ENCODE results near the gene FBXO38.
A peak's percentile ranks its signal among the peaks of the same experiment; 100 is the strongest.
"Not testable (repeated sequence)": the region's sequence is repeated elsewhere in the genome, so short reads cannot be mapped to it uniquely, and the experiment has no call there.

FBXO38 gene

GRCh38 chr5:148468746-148469145 lies 85.0 kb downstream of the FBXO38 start:
- DNase-seq (ENCODE audit: low read depth, low spot score); H3K36me3 ChIP-seq (ENCODE audit: control insufficient read depth, insufficient read depth, low read length); H3K27ac ChIP-seq (ENCODE audit: low read length); H3K4me3 ChIP-seq (ENCODE audit: low read length); H3K27me3 ChIP-seq (ENCODE audit: control insufficient read depth, insufficient read depth, low read length); H3K9me3 ChIP-seq (ENCODE audit: control insufficient read depth, insufficient read depth, low read length); H3K4me1 ChIP-seq (ENCODE audit: control insufficient read depth, insufficient read depth, low read length): not testable (repeated sequence)
- WGBS (ENCODE audit: insufficient coverage, insufficient read length) = no CpG with 5 or more reads among the region's 5 CpGs

GRCh38 chr5:148469501-148469935 lies 85.8 kb downstream of the FBXO38 start:
- WGBS (ENCODE audit: insufficient coverage, insufficient read length) = no CpG with 5 or more reads among the region's 4 CpGs

GRCh38 chr5:148471379-148471778 lies 87.6 kb downstream of the FBXO38 start:
- Histone ChIP-seq H3K4me1 (ENCODE audit: control insufficient read depth, insufficient read depth, low read length) (no peaks in the 10 kb centered on the region), H3K4me3 (ENCODE audit: low read length) (no peak overlapping the region), H3K36me3 (ENCODE audit: control insufficient read depth, insufficient read depth, low read length) (no peaks in the 10 kb centered on the region), H3K27ac (ENCODE audit: low read length) (no peak overlapping the region), H3K27me3 (ENCODE audit: control insufficient read depth, insufficient read depth, low read length) (no peaks in the 10 kb centered on the region), H3K9me3 (ENCODE audit: control insufficient read depth, insufficient read depth, low read length) (no peaks in the 10 kb centered on the region)
- no peak for DNase-seq (ENCODE audit: low read depth, low spot score)
- 100% methylated on average over 1 of the region's 2 CpGs for WGBS (ENCODE audit: insufficient coverage, insufficient read length)

More at GRCh38 chr5:148469501-148469935, 85.8 kb downstream of the FBXO38 start:
- H3K27ac ChIP-seq (ENCODE audit: low read length) = no peak overlapping the region
- no peaks in the 10 kb centered on the region for H3K27me3 ChIP-seq (ENCODE audit: control insufficient read depth, insufficient read depth, low read length)
- H3K4me3 ChIP-seq (ENCODE audit: low read length) = no peak overlapping the region
- no peaks in the 10 kb centered on the region for H3K4me1 ChIP-seq (ENCODE audit: control insufficient read depth, insufficient read depth, low read length)
- no peaks in the 10 kb centered on the region for H3K36me3 ChIP-seq (ENCODE audit: control insufficient read depth, insufficient read depth, low read length)
- H3K9me3 ChIP-seq (ENCODE audit: control insufficient read depth, insufficient read depth, low read length) = no peaks in the 10 kb centered on the region
- no peak for DNase-seq (ENCODE audit: low read depth, low spot score)

- Histone ChIP-seq H3K9me3 (ENCODE audit: control insufficient read depth, insufficient read depth, low read length) (no peaks in the 10 kb centered on the region), H3K4me1 (ENCODE audit: control insufficient read depth, insufficient read depth, low read length) (no peaks in the 10 kb centered on the region), H3K27me3 (ENCODE audit: control insufficient read depth, insufficient read depth, low read length) (no peaks in the 10 kb centered on the region), H3K36me3 (ENCODE audit: control insufficient read depth, insufficient read depth, low read length) (no peaks in the 10 kb centered on the region), H3K27ac (ENCODE audit: low read length) (no peak overlapping the region), H3K4me3 (ENCODE audit: low read length) (no peak overlapping the region)
- no CpG with 5 or more reads among the region's 8 CpGs for WGBS (ENCODE audit: insufficient coverage, insufficient read length)
- no peak for DNase-seq (ENCODE audit: low read depth, low spot score)
Observed at GRCh38 chr5:148474025-148474511, 90.3 kb downstream of the FBXO38 start.

- H3K27me3 ChIP-seq (ENCODE audit: control insufficient read depth, insufficient read depth, low read length) = no peaks in the 10 kb centered on the region
- no peak overlapping the region for H3K27ac ChIP-seq (ENCODE audit: low read length)
- WGBS (ENCODE audit: insufficient coverage, insufficient read length) = no CpG with 5 or more reads among the region's 3 CpGs
- no peaks in the 10 kb centered on the region for H3K4me1 ChIP-seq (ENCODE audit: control insufficient read depth, insufficient read depth, low read length)
- H3K36me3 ChIP-seq (ENCODE audit: control insufficient read depth, insufficient read depth, low read length) = no peaks in the 10 kb centered on the region
- H3K9me3 ChIP-seq (ENCODE audit: control insufficient read depth, insufficient read depth, low read length) = no peaks in the 10 kb centered on the region
- no peak overlapping the region for H3K4me3 ChIP-seq (ENCODE audit: low read length)
- DNase-seq (ENCODE audit: low read depth, low spot score) = no peak
Observed at GRCh38 chr5:148476302-148476701, 92.5 kb downstream of the FBXO38 start.

- Histone ChIP-seq H3K4me3 (ENCODE audit: low read length) (no peak overlapping the region), H3K4me1 (ENCODE audit: control insufficient read depth, insufficient read depth, low read length) (no peaks in the 10 kb centered on the region), H3K27me3 (ENCODE audit: control insufficient read depth, insufficient read depth, low read length) (no peaks in the 10 kb centered on the region), H3K9me3 (ENCODE audit: control insufficient read depth, insufficient read depth, low read length) (no peaks in the 10 kb centered on the region), H3K27ac (ENCODE audit: low read length) (no peak overlapping the region), H3K36me3 (ENCODE audit: control insufficient read depth, insufficient read depth, low read length) (no peaks in the 10 kb centered on the region)
- WGBS (ENCODE audit: insufficient coverage, insufficient read length) = no CpG with 5 or more reads among the region's 3 CpGs
- no peak for DNase-seq (ENCODE audit: low read depth, low spot score)
Observed at GRCh38 chr5:148477429-148477828, 93.7 kb downstream of the FBXO38 start.

- DNase-seq (ENCODE audit: low read depth, low spot score) = no peak
- no peaks in the 10 kb centered on the region for H3K4me1 ChIP-seq (ENCODE audit: control insufficient read depth, insufficient read depth, low read length)
- no peak overlapping the region for H3K4me3 ChIP-seq (ENCODE audit: low read length)
- peaks cover 3% of the 10 kb centered on the region; the same call in 1 of the 2 replicates for H3K27me3 ChIP-seq (ENCODE audit: control insufficient read depth, insufficient read depth, low read length)
- H3K9me3 ChIP-seq (ENCODE audit: control insufficient read depth, insufficient read depth, low read length) = no peaks in the 10 kb centered on the region
- WGBS (ENCODE audit: insufficient coverage, insufficient read length) = no CpG with 5 or more reads among the region's 7 CpGs
- H3K36me3 ChIP-seq (ENCODE audit: control insufficient read depth, insufficient read depth, low read length) = no peaks in the 10 kb centered on the region
- no peak overlapping the region for H3K27ac ChIP-seq (ENCODE audit: low read length)
Observed at GRCh38 chr5:148482196-148482595, 98.4 kb downstream of the FBXO38 start.

GRCh38 chr5:148482697-148483462 lies 99.1 kb downstream of the FBXO38 start:
- H3K4me3 ChIP-seq (ENCODE audit: low read length) = no peak overlapping the region
- no peaks in the 10 kb centered on the region for H3K4me1 ChIP-seq (ENCODE audit: control insufficient read depth, insufficient read depth, low read length)
- no peak overlapping the region for H3K27ac ChIP-seq (ENCODE audit: low read length)
- H3K9me3 ChIP-seq (ENCODE audit: control insufficient read depth, insufficient read depth, low read length) = no peaks in the 10 kb centered on the region
- no peaks in the 10 kb centered on the region for H3K36me3 ChIP-seq (ENCODE audit: control insufficient read depth, insufficient read depth, low read length)
- WGBS (ENCODE audit: insufficient coverage, insufficient read length) = no CpG with 5 or more reads among the region's 22 CpGs
- H3K27me3 ChIP-seq (ENCODE audit: control insufficient read depth, insufficient read depth, low read length) = peaks cover 3% of the 10 kb centered on the region; the same call in 1 of the 2 replicates
- peak; percentile 61 for DNase-seq (ENCODE audit: low read depth, low spot score)

- Histone ChIP-seq H3K4me1 (ENCODE audit: control insufficient read depth, insufficient read depth, low read length) (no peaks in the 10 kb centered on the region), H3K36me3 (ENCODE audit: control insufficient read depth, insufficient read depth, low read length) (no peaks in the 10 kb centered on the region), H3K9me3 (ENCODE audit: control insufficient read depth, insufficient read depth, low read length) (no peaks in the 10 kb centered on the region), H3K27me3 (ENCODE audit: control insufficient read depth, insufficient read depth, low read length) (peaks cover 3% of the 10 kb centered on the region; the same call in 1 of the 2 replicates), H3K4me3 (ENCODE audit: low read length) (no peak overlapping the region), H3K27ac (ENCODE audit: low read length) (no peak overlapping the region)
- WGBS (ENCODE audit: insufficient coverage, insufficient read length) = no CpG with 5 or more reads among the region's 3 CpGs
- no peak for DNase-seq (ENCODE audit: low read depth, low spot score)
Observed at GRCh38 chr5:148483750-148484149, 100.0 kb downstream of the FBXO38 start.

GRCh38 chr5:148484651-148485050 lies 100.9 kb downstream of the FBXO38 start:
- no peak overlapping the region for H3K27ac ChIP-seq (ENCODE audit: low read length)
- H3K4me3 ChIP-seq (ENCODE audit: low read length) = no peak overlapping the region
- no peak for DNase-seq (ENCODE audit: low read depth, low spot score)
- H3K4me1 ChIP-seq (ENCODE audit: control insufficient read depth, insufficient read depth, low read length) = no peaks in the 10 kb centered on the region
- H3K9me3 ChIP-seq (ENCODE audit: control insufficient read depth, insufficient read depth, low read length) = no peaks in the 10 kb centered on the region
- H3K27me3 ChIP-seq (ENCODE audit: control insufficient read depth, insufficient read depth, low read length) = peaks cover 3% of the 10 kb centered on the region; the same call in 1 of the 2 replicates
- no peaks in the 10 kb centered on the region for H3K36me3 ChIP-seq (ENCODE audit: control insufficient read depth, insufficient read depth, low read length)

GRCh38 chr5:148486456-148486855 lies 102.7 kb downstream of the FBXO38 start:
- Histone ChIP-seq H3K4me3 (ENCODE audit: low read length) (no peak overlapping the region), H3K9me3 (ENCODE audit: control insufficient read depth, insufficient read depth, low read length) (no peaks in the 10 kb centered on the region), H3K27ac (ENCODE audit: low read length) (no peak overlapping the region), H3K27me3 (ENCODE audit: control insufficient read depth, insufficient read depth, low read length) (peaks cover 3% of the 10 kb centered on the region; the same call in 1 of the 2 replicates), H3K36me3 (ENCODE audit: control insufficient read depth, insufficient read depth, low read length) (no peaks in the 10 kb centered on the region), H3K4me1 (ENCODE audit: control insufficient read depth, insufficient read depth, low read length) (no peaks in the 10 kb centered on the region)
- no peak for DNase-seq (ENCODE audit: low read depth, low spot score)
- no CpG with 5 or more reads among the region's 3 CpGs for WGBS (ENCODE audit: insufficient coverage, insufficient read length)

Data from iPS DF 6.9 (cell line).